IPS-18c (cell line): ENCODE measurements around the gene APEH.

Source experiments
- H3K4me3 ChIP-seq: 2 replicates; pipeline ENCODE4 v1.7.0; 2013; ENCODE audit warnings: low read depth, mild to moderate bottlenecking, low read length, moderate library complexity; ENCODE audit not compliant: insufficient read depth
- H3K9me3 ChIP-seq: one replicate; pipeline ENCODE4 v1.6.1; 2013; ENCODE audit warnings: mild to moderate bottlenecking, low read length, moderate library complexity; ENCODE audit not compliant: control insufficient read depth, insufficient read depth

Gene APEH

GRCh38 chr3:49662021-49662420, 12.1 kb upstream of the APEH start:
- Histone ChIP-seq H3K9me3 (no peaks in the 10 kb centered on the region), H3K4me3 (no peak overlapping the region)

- no peak overlapping the region for H3K4me3 ChIP-seq
- no peaks in the 10 kb centered on the region for H3K9me3 ChIP-seq
These were observed 11.3 kb upstream of the APEH start for GRCh38 chr3:49662720-49663413.

GRCh38 chr3:49663831-49664230, 10.3 kb upstream of the APEH start:
- no peaks in the 10 kb centered on the region for H3K9me3 ChIP-seq
- H3K4me3 ChIP-seq: no peak overlapping the region

GRCh38 chr3:49664300-49664699, 9.9 kb upstream of the APEH start:
- H3K9me3 ChIP-seq: no peaks in the 10 kb centered on the region
- H3K4me3 ChIP-seq: no peak overlapping the region

GRCh38 chr3:49665822-49666519, 8.2 kb upstream of the APEH start:
- H3K9me3 ChIP-seq: no peaks in the 10 kb centered on the region

GRCh38 chr3:49666592-49666991, 7.6 kb upstream of the APEH start:
- Histone ChIP-seq H3K9me3 (no peaks in the 10 kb centered on the region), H3K4me3 (no peak overlapping the region)

More at GRCh38 chr3:49665822-49666519, 8.2 kb upstream of the APEH start:
- H3K4me3 ChIP-seq: no peak overlapping the region

GRCh38 chr3:49667701-49668413, 6.3 kb upstream of the APEH start:
- Histone ChIP-seq H3K9me3 (no peaks in the 10 kb centered on the region), H3K4me3 (no peak overlapping the region)

GRCh38 chr3:49668414-49668797, 5.7 kb upstream of the APEH start:
- H3K9me3 ChIP-seq: no peaks in the 10 kb centered on the region

GRCh38 chr3:49668861-49669260, 5.3 kb upstream of the APEH start:
- Histone ChIP-seq H3K9me3 (no peaks in the 10 kb centered on the region), H3K4me3 (no peak overlapping the region)

More at GRCh38 chr3:49668414-49668797, 5.7 kb upstream of the APEH start:
- H3K4me3 ChIP-seq: no peak overlapping the region

- Histone ChIP-seq H3K9me3 (no peaks in the 10 kb centered on the region), H3K4me3 (no peak overlapping the region)
These were observed 4.8 kb upstream of the APEH start for GRCh38 chr3:49669352-49669751.

GRCh38 chr3:49670940-49671290, 3.2 kb upstream of the APEH start:
- Histone ChIP-seq H3K4me3 (no peak overlapping the region), H3K9me3 (no peaks in the 10 kb centered on the region)

GRCh38 chr3:49671291-49672288, 2.6 kb upstream of the APEH start:
- Histone ChIP-seq H3K4me3 (no peak overlapping the region), H3K9me3 (no peaks in the 10 kb centered on the region)

- Histone ChIP-seq H3K9me3 (no peaks in the 10 kb centered on the region), H3K4me3 (peak overlapping the region; percentile 98)
These were observed 933 bp upstream of the APEH start for GRCh38 chr3:49673121-49673714.

GRCh38 chr3:49674497-49674983, 389 bp downstream of the APEH start:
- peak overlapping the region; percentile 98 for H3K4me3 ChIP-seq
- no peaks in the 10 kb centered on the region for H3K9me3 ChIP-seq

- no peak overlapping the region for H3K4me3 ChIP-seq
- no peaks in the 10 kb centered on the region for H3K9me3 ChIP-seq
These were observed 1.8 kb downstream of the APEH start for GRCh38 chr3:49675912-49676311.

GRCh38 chr3:49680493-49681231, 6.5 kb downstream of the APEH start:
- H3K9me3 ChIP-seq: no peaks in the 10 kb centered on the region
- no peak overlapping the region for H3K4me3 ChIP-seq
